Measurements from ENCODE around the gene ANO6. TPM values are rescaled to one million over a fixed set of nuclear protein-coding genes. Genes with fewer than 3 reads are reported as not detected.

Gene ANO6
- total RNA-seq, 1 donor from 2014 or later: 35.0 TPM

DNA sequence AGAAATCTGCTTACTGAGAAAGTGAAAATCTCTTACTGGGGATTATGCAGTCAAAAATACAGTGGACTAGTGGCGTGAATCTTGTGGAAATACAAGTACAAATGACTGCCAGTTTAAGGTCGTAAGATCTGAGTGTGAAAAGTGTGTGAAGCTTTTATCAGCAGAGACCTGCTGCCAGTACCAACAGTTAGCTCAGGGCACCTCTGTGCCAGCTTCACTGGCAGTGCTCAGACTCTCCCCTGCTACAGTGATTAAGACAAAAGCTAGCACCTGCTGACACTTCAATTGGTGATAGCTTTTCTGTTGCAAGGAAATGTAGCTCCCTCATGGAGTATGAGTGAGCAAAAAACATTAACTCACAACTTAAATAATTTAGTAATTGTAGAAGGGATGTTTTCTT, 185.1 kb downstream of the ANO6 start:
- no peak overlapping the region for H3K27ac Mint-ChIP-seq
- no peaks in the 10 kb centered on the region for H3K4me1 Mint-ChIP-seq (ENCODE audit: unreplicated experiment)
- no peak overlapping the region for H3K4me3 Mint-ChIP-seq
- H3K9me3 Mint-ChIP-seq: peaks cover 4% of the 10 kb centered on the region
- peaks cover 28% of the 10 kb centered on the region for H3K36me3 Mint-ChIP-seq
- no peak for DNase-seq (ENCODE audit: extremely low spot score, unreplicated experiment)
- TF ChIP-seq, protein P1, sequence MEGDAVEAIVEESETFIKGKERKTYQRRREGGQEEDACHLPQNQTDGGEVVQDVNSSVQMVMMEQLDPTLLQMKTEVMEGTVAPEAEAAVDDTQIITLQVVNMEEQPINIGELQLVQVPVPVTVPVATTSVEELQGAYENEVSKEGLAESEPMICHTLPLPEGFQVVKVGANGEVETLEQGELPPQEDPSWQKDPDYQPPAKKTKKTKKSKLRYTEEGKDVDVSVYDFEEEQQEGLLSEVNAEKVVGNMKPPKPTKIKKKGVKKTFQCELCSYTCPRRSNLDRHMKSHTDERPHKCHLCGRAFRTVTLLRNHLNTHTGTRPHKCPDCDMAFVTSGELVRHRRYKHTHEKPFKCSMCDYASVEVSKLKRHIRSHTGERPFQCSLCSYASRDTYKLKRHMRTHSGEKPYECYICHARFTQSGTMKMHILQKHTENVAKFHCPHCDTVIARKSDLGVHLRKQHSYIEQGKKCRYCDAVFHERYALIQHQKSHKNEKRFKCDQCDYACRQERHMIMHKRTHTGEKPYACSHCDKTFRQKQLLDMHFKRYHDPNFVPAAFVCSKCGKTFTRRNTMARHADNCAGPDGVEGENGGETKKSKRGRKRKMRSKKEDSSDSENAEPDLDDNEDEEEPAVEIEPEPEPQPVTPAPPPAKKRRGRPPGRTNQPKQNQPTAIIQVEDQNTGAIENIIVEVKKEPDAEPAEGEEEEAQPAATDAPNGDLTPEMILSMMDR (conservative IDR thresholded peaks at IDR 0.05): no peak
- H3K27me3 Mint-ChIP-seq: no peaks in the 10 kb centered on the region

GRCh38 chr12:45402288-45402687, 186.4 kb downstream of the ANO6 start:
- DNase-seq (ENCODE audit: extremely low spot score, unreplicated experiment): no peak

GRCh38 chr12:45406988-45407850, 191.3 kb downstream of the ANO6 start:
- peaks cover 26% of the 10 kb centered on the region for H3K36me3 Mint-ChIP-seq
- no peak overlapping the region for H3K4me3 Mint-ChIP-seq
- no peaks in the 10 kb centered on the region for H3K4me1 Mint-ChIP-seq (ENCODE audit: unreplicated experiment)
- H3K27me3 Mint-ChIP-seq: no peaks in the 10 kb centered on the region
- DNase-seq (ENCODE audit: extremely low spot score, unreplicated experiment): no peak
- TF ChIP-seq, protein P1 (conservative IDR thresholded peaks at IDR 0.05): no peak
- no peaks in the 10 kb centered on the region for H3K9me3 Mint-ChIP-seq
- no peak overlapping the region for H3K27ac Mint-ChIP-seq

More at GRCh38 chr12:45402288-45402687, 186.4 kb downstream of the ANO6 start:
- Mint-ChIP-seq H3K27me3 (no peaks in the 10 kb centered on the region), H3K9me3 (no peaks in the 10 kb centered on the region), H3K4me1 (ENCODE audit: unreplicated experiment) (no peaks in the 10 kb centered on the region), H3K36me3 (peaks cover 29% of the 10 kb centered on the region), H3K4me3 (no peak overlapping the region), H3K27ac (no peak overlapping the region)
- TF ChIP-seq, protein P1 (conservative IDR thresholded peaks at IDR 0.05): no peak

- Mint-ChIP-seq H3K9me3 (no peaks in the 10 kb centered on the region), H3K27me3 (no peaks in the 10 kb centered on the region), H3K4me1 (ENCODE audit: unreplicated experiment) (no peaks in the 10 kb centered on the region), H3K27ac (no peak overlapping the region), H3K36me3 (peaks cover 20% of the 10 kb centered on the region), H3K4me3 (no peak overlapping the region)
- TF ChIP-seq, protein P1 (conservative IDR thresholded peaks at IDR 0.05): no peak
- no peak for DNase-seq (ENCODE audit: extremely low spot score, unreplicated experiment)
Measured at GRCh38 chr12:45407981-45408728, 192.3 kb downstream of the ANO6 start.

DNA sequence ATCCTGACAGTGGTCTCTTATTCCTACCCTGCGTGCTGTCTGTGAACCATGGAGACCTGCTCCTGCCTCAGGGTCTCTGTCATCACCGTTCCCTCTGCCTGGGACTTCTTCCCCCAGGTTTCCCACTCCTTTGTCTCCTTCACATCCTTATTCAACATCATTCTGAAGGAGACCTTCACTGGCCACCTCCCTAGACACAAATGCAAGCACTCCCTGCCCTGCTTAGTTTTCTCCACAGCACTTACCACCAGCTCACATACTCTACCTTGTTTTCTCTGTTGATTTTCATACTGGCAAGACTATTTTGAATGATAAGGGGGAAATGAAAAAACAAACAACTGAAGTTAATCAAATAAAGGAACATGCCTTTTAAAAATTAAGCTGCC, 192.8 kb downstream of the ANO6 start:
- Mint-ChIP-seq H3K9me3 (no peaks in the 10 kb centered on the region), H3K36me3 (peaks cover 20% of the 10 kb centered on the region), H3K27me3 (no peaks in the 10 kb centered on the region), H3K27ac (no peak overlapping the region), H3K4me1 (ENCODE audit: unreplicated experiment) (no peaks in the 10 kb centered on the region), H3K4me3 (no peak overlapping the region)
- TF ChIP-seq, protein P1 (conservative IDR thresholded peaks at IDR 0.05): no peak
- no peak for DNase-seq (ENCODE audit: extremely low spot score, unreplicated experiment)
